Stimulated activated naive CD4-positive, alpha-beta T cell (primary cell): ENCODE measurements around the gene PRAMEF10.
"Not testable (repeated sequence)": the region's sequence is repeated elsewhere in the genome, so short reads cannot be mapped to it uniquely, and the experiment has no call there.

ENCODE experiments used
- DNase-seq, 6 experiments: peaks; one replicate each; lab custom pipeline; 2025; lab: John Stamatoyannopoulos, UW

PRAMEF10 gene, protein sequence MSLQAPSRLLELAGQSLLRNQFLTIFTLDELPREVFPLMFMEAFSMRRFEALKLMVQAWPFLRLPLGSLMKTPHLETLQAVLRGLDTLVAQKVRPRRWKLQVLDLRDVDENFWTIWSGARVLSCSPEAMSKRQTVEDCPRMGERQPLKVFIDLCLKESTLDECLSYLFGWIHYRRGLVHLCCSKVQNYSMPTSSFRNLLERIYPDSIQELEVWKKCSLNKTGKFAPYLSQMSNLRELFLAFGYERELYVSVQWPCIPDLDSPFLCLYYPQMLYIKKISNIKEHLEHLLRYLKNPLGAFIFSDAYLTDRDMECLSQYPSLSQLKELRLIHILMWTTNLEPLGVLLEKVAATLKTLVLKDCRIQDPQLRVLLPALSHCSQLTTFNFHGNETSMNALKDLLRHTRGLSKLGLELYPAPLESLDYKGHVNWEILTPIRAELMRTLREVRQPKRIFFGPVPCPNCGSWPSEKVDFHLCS

DNA sequence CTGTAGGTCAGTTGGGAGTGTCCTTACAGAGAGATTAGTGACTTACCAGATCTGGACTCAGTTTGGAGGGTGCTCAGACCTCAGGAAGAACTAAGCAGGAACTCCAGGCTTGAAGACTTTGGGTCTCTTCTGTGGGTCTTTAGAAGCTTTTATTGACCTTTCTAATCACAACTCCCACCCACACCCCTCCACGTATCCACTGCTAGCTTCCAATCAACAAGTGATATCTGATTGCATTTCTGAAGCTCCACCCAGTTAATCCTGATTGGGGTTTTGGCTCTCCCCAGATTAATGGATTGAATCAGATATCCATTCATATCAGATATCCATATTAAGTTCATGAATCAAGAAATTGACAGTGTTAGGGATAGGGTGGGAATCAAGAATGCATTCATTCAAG is at the start of gene PRAMEF10:
Gene PRAMEF10 (minus strand): TSS at position 101 of the 400 bp plus-strand sequence. CDS start 2,423 bp downstream, outside the sequence.
- DNase-seq = not testable (repeated sequence)

DNA sequence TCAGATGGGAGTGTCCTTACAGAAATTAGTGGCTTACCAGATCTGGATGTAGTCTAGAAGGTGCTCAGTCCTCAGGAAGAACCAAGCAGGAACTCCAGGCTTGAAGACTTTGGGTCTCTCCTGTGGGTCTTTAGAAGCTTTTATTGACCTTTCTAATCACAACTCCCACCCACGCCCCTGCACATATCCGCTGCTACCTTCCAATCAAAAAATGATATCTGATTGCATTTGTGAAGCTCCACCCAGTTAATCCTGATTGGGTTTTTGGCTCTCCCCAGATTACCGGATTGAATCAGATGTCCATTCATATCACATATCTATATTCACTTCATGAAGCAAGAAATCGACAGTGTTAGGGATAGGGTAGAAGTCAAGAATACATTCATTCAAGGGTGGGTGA is 49.4 kb upstream of the PRAMEF10 start, which contains the start of gene PRAMEF6:
Gene PRAMEF6 (minus strand): TSS at position 101 of the 400 bp plus-strand sequence. CDS start 5,062 bp downstream, outside the sequence.
- DNase-seq = not testable (repeated sequence)

DNA sequence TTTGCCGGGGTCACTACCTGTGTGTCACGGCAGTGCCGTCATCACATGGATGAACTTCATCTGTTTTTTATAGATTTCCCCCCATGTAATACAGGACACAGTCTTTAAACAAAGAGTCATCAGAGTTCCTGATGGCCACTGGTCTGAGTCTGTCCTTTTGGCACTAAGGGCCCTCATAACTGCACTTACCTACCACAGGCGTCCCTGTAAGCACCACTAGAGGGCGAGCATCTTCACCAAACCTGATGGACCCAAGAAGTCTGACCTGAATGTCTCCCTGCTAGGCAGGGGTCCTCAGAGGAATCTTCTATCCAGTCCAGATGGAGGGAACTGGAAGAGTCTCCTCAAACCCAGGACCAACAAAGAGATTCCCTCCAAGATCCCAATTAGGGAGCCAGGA is 26.3 kb upstream of the PRAMEF10 start:
- not testable (repeated sequence) for DNase-seq

DNA sequence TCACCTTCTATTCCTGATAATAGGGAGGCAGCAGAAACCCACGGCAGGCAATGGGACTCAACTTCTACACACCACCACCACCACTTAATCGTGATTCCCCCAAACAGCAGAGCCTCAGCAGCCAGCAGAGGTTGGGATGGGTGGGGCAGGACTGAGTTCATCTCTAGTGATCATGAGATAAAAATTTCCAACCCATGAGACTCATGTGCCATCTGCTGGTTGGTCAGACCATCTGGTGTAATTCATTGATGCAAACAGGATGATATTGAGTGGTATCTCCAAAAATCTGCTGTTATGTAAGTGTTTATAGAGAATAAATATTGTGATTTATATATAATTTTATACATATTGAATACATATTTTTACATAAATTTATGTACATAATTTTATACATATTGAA is 23.7 kb upstream of the PRAMEF10 start:
- DNase-seq = not testable (repeated sequence)

DNA sequence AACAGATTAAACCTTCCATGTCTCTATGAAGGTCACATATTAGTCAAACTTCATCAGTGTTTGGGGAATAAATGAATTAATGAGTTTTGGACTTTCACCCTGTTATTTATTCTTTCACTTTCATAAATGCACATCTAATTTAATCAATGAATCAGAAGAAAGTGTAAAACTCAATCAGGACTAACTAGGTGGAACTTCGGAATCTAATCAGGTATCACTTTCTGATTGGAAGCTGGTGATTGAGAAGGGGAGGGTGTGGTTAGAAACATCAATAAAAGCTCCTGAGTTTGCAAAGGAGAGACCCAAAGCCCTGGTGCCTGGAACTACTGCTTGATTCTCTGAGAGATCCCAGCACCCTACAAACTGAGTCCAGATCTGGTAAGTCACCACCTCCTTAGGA is 18.2 kb upstream of the PRAMEF10 start, which contains the start of gene PRAMEF7:
Gene PRAMEF7 (plus strand): TSS at position 301 of the 400 bp plus-strand sequence. CDS start 1,083 bp downstream, outside the sequence.
- DNase-seq = not testable (repeated sequence)

DNA sequence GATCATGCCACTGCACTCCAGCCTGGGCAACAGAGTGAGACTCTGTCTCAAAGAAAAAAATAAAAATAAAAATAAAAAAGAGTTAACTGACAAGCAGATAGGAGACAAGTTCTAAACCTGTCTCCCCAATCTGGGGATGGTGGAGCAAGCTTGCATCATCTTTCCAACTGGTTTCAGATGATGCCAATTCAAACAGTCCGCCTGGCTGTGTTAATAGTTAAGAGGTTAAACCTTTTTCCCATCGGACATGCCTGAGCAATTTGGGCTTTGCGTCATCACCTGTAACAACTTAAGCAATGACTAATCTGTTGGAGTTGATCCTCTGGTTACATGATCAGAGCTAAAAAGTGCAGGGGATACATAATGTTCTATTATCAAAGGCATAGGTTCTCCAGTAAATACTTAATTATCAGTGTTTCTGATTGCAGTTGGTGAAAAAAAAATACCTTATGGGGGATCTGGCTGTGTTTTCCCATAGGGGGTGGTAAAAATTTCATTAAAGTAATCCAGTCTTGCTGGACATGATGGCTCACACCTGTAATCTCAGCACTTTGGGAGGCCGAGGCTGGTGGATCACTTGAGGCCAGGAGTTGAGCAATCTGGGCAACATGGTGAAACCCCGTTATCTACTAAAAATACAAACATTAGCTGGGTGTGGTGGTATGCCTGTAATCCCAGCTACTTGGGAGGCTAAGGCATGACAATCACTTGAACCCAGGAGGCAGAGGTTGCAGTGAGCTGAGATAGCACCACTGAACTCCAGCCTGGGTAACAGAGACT is 5.9 kb upstream of the PRAMEF10 start:
- not testable (repeated sequence) for DNase-seq

DNA sequence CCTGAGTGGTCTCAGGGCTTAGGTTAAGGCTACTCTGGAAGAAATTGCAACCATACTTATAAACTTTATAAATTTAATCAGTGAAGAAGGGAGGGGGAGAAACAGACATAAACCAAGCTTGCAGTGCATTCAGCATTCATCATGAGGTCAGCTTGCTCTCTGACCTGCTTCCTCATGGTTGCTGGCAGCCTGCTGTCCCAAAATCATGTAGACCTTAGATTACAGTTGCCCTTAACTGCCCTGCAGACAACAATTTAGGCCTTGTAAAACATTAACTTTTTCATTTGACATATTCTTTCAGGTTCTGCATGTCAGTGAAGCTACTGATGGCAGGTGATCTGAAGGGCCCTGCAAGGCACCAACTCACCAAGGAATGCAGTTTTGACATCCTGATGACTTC is 1.1 kb upstream of the PRAMEF10 start:
- not testable (repeated sequence) for DNase-seq

DNA sequence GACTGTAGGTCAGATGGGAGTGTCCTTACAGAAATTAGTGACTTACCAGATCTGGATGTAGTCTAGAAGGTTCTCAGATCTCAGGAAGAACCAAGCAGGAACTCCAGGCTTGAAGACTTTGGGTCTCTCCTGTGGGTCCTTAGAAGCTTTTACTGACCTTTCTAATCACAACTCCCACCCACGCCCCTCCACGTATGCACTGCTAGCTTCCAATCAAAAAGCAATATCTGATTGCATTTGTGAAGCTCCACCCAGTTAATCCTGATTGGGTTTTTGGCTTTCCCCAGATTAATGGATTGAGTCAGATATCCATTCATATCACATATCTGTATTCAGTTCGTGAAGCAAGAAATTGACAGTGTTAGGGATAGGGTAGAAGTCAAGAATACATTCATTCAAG is 12.0 kb downstream of the PRAMEF10 start, which contains the start of gene PRAMEF4:
Gene PRAMEF4 (minus strand): TSS at position 101 of the 400 bp plus-strand sequence. CDS start 2,807 bp downstream, outside the sequence.
- not testable (repeated sequence) for DNase-seq

DNA sequence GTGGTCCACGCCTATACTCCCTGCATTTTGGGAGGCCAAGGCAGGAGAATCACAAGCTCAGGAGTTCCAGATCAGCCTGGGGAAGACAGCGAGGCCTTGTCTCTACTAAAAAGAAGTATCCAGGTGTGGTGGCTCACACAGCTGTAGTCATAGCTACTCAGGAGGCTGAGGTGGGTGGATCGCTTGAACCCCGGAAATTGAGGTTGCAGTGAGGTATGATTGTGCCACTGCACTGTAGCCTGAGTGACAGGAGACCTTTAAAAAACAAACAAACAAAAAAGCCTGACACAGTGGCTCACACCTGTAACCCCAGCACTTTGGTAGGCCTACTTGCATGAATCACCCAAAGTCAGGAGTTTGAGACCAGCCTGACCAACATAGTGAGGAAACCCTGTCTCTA is 19.6 kb downstream of the PRAMEF10 start:
- not testable (repeated sequence) for DNase-seq

DNA sequence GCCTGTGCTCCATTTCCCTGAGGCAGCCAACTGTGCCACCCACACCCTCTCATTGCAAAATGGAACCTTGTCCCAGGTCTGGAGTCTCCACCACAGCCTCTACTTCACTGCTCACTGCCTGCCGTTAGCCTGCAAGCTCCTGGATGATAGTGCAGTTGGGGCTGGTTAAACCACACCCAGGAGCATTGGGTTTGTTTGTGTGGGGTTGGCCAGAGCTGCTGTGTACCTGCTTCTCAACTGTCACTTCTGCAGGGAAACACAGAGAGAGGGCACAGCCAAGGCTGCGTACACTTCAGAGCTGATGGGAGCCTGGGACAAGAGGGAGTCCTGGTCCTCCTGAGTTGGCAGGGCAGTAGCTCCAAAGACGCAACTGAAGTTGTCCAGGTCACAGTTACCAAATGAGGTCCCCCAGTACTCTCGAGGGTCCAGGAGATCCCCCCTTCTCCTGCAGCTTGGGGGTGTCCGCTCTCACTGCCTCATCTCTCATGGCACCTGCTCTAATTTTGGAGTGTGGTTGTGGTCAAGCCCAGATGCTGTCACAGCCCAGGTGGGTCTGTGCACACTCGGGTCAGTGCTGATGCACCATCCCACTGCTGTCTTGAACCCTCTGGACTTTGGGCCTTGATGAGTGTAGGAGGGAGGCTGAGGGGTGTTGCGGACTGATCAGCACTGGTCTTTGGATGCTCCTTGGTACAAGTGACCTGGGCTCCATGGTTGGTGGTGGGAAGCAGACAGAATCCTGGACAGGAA is 34.8 kb downstream of the PRAMEF10 start:
- DNase-seq = not testable (repeated sequence)

DNA sequence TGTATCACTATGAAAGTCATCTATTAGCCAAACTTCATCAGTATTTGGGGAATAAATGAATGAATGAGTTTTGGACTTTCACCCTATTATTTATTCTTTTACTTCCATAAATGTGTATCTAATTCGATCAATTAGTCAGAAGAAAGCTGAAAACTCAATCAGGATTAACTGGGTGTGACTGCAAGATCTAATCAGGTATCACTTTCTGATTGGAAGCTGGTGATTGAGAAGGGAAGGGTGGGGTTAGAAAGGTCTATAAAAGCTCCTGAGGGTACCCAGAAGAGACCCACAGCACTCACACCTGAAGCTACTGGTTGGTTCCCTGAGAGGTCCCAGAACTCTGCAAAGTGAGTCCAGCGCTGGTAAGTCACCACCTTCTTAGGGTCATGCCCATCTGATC is 41.3 kb downstream of the PRAMEF10 start, which contains the start of gene PRAMEF2:
Gene PRAMEF2 (plus strand): TSS at position 301 of the 400 bp plus-strand sequence. CDS start 1,924 bp downstream, outside the sequence.
- not testable (repeated sequence) for DNase-seq

DNA sequence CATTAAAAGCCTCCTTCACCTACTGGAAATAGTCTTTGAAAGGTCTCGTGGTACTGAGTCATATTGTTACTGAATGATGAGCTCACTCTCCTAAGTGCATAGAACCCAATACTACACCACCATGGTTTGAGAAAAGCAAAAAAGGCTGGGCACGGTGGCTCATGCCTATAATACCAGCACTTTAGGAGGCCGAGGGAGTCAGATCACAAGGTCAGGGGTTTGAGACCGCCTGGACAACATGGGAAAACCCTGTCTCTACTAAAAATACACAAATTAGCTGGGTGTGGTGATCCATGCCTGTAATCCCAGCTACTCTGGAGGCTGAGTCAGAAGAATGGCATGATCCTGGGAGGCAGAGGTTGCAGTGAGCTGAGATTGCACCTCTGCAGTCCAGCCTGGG is 46.3 kb downstream of the PRAMEF10 start:
- DNase-seq = no peak

DNA sequence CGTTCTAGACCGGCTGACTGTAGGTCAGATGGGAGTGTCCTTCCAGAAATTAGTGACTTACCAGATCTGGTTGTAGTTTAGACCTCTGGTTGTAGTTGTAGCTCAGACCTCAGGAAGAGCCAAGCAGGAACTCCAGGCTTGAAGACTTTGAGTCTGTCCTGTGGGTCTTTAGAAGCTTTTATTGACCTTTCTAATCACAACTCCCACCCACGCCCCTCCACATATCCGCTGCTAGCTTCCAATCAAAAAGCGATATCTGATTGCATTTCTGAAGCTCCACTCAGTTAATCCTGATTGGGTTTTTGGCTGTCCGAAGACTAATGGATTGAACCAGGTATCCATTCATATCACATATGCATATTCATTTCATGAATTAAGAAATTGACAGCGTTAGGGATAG is 49.5 kb downstream of the PRAMEF10 start, which contains the start of gene HNRNPCL1:
Gene HNRNPCL1 (minus strand): TSS at position 101 of the 400 bp plus-strand sequence. CDS start 431 bp downstream, outside the sequence.
- DNase-seq = not testable (repeated sequence)
